GM13976 (cell line): Measurements from ENCODE around the gene UTS2.

Experiments used
- DNase-seq: peaks from one replicate; pipeline ENCODE4 v3.0.0; 2012; ENCODE audit warnings: low spot score
- CTCF ChIP-seq: IDR thresholded peaks from 2 replicates; pipeline ENCODE4 v1.5.1; 2012; ENCODE audit warnings: borderline replicate concordance, mild to moderate bottlenecking; ENCODE audit not compliant: insufficient read depth; ENCODE audit errors: extremely low read depth, missing control alignments, control extremely low read depth
- in situ Hi-C: fragments of 300-500 bp; cut with MboI; formaldehyde crosslinking; loops from one replicate; pipeline ENCODE4 v1.12.0; 2022; ENCODE audit warnings: low sequenced_read_pairs, mixed read lengths, inconsistent platforms; ENCODE audit not compliant: unreplicated experiment

Gene UTS2

GRCh38 chr1:7878027-7878426, 25.2 kb upstream of the UTS2 start:
- no peak for DNase-seq
- in situ Hi-C loops, result no loop called here
- TF ChIP-seq CTCF, result no peak

- DNase-seq, result no peak
- no peak for TF ChIP-seq CTCF
- in situ Hi-C loops, result no loop called here
Measured at GRCh38 chr1:7873801-7874795, 21.2 kb upstream of the UTS2 start.

GRCh38 chr1:7871136-7871535, 18.3 kb upstream of the UTS2 start:
- in situ Hi-C loops, result no loop called here
- DNase-seq, result no peak
- no peak for TF ChIP-seq CTCF

- TF ChIP-seq CTCF, result no peak
- DNase-seq, result no peak
- in situ Hi-C loops, result no loop called here
Measured at GRCh38 chr1:7869136-7869920, 16.5 kb upstream of the UTS2 start.

GRCh38 chr1:7868070-7868780, 15.4 kb upstream of the UTS2 start:
- in situ Hi-C loops, result no loop called here
- DNase-seq, result no peak
- no peak for TF ChIP-seq CTCF

- DNase-seq, result no peak
- in situ Hi-C loops, result no loop called here
- no peak for TF ChIP-seq CTCF
Measured at GRCh38 chr1:7865978-7866377, 13.1 kb upstream of the UTS2 start.
